HG03565 (cell line): Measurements from ENCODE around the gene KCNG1.

Experiments
- ATAC-seq: cut with Tn5 transposase; IDR thresholded peaks from one replicate; pipeline ENCODE4 v1.9.1; 2021; ENCODE audit warnings: mild to moderate bottlenecking, moderate library complexity; ENCODE audit not compliant: unreplicated experiment

Gene KCNG1

DNA sequence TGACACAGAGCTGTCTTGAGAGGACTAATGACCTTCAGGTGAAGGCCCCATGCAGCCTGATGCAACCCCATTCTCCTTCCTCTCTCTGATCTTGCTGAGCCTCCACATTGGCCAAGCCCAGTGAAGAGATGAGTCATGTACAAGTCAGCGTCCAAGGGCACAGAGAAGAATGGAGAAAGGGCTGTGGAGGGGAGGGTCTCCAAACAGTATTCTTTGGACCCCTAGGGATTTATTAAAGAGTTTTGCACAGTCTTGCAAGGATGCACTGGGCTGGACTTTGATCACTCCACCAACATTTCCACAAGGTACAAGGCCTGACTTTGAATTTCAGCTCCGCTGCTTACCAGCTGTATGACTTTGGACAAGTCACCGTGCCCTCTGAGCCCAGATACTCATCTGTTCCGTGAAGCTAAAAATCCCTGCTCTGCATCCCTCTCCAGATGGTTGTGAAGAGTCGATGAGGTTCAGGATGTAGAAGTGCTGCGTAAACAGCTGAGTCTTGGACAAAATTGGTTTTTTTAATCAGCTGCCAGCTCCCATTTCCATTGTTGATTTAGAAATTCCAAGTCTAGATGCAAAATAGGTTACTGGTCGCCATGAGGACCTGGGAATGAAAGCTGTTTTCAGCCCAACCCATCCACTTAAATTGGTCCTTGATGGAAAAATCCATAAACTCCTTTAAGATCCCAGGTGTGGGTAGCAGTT lies 14.1 kb upstream of the KCNG1 start:
- no peak for ATAC-seq

DNA sequence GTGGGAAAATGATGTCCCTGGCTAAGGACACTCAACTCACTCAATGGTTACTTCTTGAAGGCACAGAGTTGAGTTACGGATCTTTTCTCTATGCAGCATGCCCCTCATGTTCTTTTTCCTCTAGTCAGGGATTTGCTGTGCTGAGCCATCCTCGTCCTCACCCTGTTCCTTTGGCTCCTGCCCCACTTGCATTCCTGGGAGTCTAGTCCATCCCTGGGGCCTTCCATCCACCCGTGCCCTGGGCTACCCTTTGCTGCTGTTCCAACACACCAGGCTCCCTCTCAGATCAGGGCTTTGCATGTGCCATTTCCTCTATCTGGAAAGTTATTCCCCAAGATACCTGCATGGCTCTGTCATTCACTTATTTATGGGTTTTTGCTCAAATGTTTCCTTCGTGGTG lies 13.3 kb upstream of the KCNG1 start:
- ATAC-seq = no peak

DNA sequence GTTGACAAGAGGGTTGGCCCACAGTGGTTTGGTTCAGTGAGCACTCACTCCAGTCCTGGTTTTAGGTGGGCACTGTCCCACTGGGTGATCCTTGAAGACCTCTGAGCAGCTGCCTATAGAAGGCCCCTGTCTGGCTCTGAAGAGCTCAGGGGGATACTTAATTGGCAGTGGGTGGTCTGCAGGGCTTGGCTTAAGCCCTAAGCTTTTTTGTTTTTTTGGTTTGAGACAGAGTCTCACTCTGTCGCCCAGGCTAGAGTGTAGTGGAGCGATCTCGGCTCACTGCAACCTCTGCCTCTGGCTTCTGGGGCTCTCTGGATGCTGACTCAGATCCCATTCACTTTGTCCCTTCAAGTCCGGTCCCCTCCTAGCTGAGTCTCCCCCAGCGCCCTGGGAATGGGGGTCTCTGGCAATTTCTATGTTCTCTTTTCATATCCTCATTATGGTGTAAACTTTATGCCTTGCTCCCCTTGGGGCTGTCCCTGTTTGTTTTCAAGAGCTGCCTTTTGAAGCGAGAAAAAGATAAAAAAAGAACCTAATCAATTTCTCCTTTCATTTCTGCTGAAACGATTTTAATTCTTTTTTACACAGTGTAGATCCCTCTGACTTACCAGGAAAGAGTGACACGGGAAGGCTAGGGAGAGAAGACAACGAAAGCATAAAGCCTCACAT lies 12.2 kb upstream of the KCNG1 start:
- ATAC-seq = no peak

DNA sequence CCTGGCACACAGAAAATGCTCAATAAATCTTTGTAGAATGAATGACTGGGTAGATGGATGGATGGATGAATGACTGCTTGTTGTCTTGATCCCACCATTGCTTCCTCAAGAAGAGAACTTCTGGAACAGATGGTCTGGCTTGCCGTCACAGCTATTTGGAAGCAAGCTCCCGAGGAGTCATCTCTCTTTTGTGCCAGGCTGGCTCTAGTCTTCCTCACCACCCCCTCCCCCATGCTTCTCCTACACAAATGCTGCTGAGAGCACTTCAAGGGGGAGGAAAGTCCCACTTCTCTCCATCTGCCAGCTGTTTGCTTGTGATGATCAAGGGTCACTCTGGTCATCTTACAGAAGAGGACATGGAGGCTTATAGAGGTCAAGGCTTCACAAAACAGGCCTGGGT lies 11.6 kb upstream of the KCNG1 start:
- ATAC-seq = no peak

DNA sequence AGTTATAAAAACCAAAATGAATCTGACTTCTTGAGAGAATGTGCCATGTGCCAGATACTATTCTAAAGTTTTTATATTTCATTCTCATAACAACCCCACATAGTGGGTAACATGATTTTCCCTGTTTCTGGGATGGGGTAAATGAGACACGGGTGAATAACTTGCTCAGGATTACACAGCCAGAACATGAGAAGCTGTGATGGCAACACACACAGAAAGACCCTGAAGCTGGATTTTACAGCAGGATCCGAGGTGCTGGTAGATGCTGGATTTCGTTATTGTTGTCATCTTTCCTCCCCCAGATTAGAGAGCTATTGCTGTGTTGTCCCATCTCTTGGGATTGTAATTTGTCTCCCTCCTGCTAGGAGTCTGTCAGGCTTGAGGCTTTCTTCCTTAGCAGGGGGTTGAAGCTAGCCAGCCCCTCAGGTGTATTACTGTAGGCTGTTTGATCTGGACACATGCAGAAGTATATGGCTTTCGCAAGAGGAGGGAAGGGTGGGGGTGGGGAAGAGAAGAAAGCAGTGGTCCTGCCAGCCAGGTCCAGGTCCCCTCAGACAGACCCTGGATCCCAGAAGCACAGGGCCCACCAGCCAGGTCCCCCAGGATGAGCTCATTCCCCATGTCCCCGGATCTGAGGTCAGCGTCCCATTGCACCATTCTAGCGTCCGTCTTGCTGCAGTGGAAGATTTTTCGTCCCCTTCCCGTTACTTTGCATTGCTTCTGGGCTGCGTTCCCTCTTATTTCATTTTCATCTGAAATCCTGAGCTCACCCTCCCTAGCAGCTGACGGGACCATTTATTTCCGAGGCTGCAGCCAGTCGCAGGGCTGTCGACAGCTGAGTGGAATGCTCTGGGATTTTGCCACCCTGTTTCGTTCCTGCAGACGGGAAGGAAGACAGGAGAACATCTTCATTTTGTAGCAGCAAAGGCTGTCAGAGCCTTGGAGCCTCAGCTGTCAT lies 7.3 kb upstream of the KCNG1 start:
- no peak for ATAC-seq

DNA sequence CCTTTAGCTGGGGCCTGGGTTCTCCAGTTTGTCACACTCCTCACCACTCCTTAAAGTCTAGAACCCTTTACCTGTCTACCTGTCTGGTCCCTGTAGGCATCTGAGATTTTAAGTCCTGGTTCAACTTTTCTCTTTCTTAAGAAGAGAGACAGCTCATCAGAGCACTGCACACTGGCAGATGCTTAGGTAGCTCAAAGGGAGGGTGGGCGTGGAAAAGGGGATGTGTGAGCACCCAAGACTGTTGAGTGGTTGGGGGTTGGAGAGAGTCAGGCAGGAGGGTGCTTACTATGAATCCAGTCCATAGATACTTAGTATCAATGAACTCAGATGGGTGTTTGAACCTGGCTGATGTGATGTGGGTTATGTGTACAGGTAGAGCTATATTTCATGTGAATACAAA lies 6.6 kb upstream of the KCNG1 start:
- ATAC-seq = no peak

DNA sequence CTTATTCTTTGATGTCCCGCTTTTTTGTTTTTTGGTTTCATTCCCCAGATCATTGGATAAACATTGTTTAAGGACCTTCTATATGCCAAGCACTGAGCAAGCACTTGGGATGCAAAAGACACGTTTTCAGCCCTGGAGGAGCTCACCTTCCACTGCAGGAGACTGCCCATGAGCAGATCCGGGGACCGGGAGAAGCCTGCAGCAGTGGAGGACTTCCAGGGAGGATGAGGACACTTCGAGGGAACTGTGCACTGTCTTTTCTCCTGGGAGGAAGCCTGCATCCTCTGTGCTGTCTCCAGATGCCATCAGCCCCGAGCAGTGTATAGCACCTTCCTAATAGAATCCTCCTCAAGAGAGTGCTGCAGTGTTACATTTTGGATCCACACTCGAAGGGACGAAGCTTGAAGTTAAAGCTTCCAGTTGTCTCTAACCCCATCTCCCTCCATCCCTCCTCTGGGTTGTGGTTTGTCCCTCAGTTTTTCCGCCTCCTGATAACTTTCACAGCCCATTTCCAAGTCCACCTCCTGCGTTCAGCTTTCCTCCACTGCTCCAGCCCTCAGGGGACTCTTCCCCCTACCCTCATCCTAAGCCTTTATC lies 5.8 kb upstream of the KCNG1 start:
- ATAC-seq = no peak

DNA sequence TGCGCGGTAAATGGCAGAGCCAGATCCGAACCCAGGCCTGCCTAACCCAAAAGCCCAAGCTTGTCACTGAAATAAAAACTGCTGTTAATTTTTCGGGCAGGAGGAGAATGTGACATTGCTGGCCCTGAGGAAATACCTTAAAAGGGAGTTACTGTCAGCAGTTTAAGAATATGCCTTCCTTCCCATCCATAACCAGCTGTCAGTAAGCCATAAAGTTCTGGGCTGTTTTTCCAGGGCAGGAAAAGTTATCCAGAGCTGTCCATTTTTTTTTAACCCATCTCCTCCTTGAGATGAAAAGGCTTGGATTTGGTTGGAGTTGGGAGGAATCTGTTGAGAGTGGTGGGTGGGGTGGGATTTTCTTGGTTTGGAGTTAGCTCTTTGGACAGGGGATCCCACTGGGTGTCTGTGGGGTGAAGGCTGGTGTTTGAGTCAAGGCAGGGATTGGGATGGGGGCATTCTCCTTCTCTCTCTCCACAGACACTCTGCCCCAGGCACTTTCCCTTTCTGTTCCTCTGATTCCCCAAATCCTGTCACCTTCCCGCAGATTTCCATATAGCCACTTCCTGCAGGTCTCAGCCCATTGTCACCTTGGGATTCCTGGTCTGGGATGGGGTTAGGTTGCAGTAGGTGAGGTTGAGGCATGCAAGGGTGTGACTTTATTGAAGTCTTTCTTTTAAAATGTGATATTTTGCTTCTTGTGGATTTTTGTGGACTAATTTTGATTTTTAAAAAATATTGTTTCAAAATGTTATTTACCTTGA lies 4.3 kb upstream of the KCNG1 start:
- ATAC-seq = no peak

DNA sequence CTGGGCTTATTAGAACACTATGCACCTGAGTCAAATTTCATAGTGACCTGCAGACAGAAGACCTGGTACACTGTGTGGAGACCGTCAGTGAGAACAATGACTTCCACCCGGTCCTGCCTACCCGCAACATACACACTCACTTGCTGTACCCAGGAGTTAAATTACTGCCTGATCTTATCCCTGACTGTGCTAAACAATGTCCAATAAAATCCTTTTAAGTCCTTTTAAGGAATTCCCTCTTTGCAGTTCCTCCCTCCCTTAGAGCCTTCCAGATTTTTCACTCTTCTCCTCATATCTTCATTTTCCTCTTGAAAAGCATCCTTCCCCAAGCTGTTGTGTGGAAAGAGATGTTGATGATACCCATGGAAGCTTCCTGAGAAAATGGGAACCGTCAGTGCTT lies 3.4 kb upstream of the KCNG1 start:
- no peak for ATAC-seq

DNA sequence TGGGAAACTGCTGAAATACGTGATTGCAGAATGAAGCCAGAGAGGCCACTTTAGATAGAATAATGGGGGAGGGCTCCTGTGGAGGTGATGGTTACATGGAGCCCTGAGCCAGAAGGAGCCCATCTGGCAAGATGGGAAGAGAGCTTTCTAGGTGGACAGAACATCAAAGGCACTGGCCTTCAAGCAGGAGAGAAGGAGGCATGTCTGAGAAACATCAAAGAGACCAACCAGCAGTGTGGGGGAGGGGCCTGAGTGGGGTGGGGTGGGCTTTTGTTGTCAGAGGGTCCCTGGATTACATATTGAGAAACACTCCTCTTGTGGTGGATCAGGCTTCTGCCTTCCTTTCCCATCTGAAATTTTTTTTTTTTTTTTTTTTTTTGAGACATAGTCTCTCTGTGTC lies 1.9 kb upstream of the KCNG1 start:
- no peak for ATAC-seq

DNA sequence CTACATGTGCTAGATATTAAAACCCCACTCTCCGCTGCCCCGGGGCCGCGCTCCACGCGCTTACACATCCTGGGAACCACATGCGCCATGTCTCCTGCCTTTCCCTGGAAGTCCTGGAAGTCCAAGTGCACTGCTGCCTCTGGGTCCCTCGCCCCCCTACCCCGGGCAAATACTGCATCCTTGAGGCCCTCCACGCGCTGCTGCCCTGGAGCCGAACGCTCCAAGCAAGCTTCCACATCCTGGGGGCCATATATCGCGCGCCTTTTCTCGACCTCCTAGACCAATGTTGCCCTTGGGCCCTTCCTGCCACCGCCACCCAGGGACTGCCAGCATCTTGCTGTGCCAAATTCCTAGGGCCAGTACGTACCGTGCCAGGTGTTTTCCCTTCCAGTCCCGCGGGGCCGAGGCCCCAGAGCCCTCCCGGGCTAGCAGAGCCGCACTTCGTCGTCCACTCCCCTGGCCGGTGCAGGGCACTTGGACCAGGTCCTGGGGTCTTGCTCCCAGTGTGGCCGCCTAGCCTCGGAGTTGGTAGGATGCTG lies 779 bp upstream of the KCNG1 start:
- ATAC-seq = no peak

DNA sequence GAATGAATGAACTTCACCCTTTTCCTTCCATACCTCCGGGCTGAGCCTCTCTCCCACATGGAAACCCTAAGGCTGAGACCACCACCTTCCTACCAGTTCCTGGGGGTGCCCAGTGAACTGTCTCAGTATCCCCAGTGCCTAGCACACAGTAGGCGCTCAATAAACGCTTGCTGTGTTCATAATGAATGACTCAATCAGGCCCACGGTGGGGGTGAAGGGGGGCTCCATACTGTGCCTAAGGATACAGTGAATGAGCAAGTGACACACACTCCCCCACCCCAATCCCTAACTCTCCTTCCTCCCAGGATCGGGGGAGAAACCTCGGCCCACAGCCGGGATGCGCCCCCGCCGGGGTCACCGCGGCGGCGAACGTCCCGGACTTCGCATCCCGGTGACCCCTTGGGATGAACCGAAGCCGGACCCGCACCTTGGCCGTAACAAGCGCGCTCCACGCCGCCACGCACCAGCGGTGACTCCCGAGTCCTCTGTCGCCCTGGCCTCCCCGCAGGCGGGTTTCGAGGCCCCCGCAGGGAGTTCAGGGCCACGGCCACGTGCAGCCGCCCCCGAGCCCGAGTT lies 592 bp downstream of the KCNG1 start:
- ATAC-seq = no peak

DNA sequence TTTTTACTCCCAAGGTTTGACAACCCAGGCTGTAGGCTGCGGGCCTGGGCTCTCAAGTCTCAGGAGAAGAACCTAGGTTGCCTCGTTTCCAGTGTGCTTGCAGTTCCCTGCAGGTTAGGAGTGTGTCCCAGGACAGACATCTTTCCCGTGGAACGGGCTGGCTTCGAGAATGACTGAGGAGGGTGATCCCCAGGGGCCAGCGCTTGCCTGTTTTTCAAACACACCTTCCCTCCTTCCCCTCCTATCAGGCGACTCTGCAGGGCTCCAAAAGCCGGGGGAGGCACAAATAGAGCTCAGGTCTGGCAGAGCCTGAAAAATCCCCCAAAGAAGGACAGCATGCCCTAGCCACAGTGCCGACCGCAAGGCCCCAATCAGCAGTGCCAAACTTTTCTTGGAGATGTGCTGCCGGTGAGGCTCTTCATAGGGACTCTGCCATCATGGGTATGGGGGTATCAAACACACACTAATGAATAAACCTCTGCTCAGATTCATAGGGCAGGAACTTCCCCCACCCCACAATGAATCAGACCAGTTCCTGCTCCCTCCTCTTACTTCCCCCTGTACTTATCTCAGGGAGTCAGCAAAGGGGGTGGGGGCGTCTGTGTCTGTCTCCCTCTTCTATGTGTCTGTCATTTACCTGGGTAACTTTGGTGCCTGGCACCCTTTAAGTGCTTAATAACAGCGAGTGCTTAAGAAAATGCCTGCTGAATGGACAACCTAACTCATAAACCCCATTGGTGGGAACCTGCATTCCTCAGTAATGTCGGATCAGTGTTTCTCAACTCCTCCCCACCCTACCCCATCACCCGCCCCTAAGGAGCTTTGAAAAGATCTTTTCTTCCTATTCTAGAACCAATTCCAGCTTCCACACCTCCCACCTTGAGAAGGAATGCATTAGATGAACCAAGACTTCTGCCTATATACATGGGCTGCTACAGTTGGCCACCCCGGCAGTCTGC lies 1.6 kb downstream of the KCNG1 start:
- ATAC-seq = no peak

DNA sequence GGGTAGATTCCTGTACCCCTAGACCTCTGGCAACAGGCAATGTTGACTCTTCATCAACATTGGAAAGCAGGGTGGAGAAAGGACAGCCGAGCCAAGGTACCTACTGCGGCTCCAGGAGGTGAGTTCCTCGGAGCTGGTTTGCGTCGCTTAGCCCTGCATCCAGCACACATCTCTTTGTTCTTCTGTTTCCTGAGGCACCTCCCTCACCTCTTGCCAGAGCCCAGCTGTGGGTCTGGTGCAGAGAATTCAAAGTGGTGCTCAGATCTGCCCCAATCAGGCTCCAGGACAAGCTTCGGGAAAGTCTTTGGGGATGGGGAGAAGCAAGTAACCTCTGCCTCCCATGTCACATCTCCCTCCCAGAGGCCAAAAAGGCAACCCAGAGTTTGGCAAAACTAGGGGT lies 2.2 kb downstream of the KCNG1 start:
- no peak for ATAC-seq

DNA sequence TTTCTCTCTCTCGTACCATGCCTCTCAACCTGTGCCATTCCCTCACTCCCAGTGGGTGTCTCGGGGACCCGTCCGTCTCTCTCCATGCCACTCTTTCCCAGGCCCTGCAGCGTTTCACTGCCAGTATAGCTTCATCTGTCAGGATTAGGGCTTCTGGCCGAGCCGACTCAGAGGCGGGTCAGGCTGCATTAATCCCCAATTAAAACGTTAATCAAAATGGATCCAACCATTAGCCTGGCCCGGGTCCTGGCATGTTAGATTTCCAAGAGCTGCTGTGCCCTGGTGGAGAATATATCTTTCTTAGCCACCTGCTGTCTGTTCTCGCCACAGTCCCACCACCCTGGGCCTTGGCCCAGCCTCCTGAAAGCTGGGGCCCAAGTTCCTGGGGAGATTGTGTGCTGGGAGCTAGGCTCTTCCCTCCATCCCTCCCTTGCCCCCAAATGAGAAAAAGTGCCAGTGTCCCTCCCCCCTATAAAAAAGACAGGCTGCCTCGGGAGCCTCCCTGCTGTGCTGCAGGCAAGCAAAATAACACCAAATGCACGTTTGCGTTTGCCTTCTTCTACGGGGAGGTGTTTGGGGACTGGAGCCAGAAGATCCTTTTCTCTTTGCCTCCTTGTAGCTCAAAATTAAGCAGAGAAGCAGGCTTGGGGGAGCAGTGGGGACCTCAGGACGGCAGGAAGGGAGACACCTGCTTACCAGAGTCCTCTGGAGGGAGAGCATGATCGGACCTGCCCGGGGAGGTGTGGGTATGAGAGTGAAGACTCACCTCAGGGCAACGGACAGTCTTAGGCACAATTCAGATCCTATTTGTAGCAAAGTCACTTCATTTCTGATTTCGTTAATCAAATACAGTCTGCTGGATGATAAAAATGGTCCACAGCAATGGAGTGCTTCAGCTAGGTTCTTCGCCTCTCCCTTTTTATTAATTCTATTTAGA lies 3.0 kb downstream of the KCNG1 start:
- no peak for ATAC-seq

DNA sequence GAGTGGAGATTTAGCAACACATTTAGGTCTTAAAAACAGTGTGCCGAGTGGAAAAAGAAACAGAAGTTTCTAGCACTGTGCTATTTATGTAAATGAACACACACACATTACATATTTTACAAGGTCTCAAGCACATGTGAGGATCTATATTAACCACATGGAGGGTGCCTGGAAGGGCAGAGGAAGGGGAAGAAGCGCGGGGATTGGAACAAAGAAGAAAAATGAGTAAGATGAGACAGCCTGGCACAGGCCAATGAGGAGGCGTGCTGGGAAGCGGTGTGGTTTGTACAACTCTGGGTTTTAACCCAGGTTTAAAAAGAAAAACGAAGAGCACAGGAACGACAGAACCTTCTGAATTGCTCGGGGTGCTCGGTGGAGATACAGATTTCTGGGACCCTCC lies 5.7 kb downstream of the KCNG1 start:
- ATAC-seq = no peak

DNA sequence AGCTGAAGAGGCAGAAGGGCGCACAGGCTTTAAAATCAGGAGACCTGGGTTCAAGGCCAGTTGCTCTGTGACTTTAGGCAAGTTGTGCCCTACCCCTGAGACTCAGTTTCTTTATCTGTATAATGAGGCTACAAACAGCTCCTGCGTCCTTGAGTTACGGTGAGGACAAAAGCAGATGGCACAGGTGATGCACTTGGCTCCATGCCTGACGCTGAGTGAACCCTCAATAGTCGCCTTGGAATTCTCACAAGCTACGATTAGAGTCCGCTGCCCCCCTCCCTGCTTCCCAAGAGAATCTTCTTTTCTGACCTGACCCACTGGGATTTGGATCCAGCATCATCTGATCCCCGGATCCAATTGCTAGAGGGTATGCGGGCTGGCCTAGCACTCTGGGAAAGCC lies 6.4 kb downstream of the KCNG1 start:
- no peak for ATAC-seq
